GM10248 (cell line): ENCODE results near the gene IL36A.

ENCODE experiments used
- CTCF ChIA-PET: fragments of 300-600 bp; sonication (Branson Sonifier 250); formaldehyde crosslinking; extraction: SDS; loops from one replicate; lab custom pipeline; 2021; ENCODE audit warnings: antibody characterized with exemption; lab: Yijun Ruan, JAX
- POLR2A ChIA-PET: fragments of 350-650 bp; sonication (Branson Sonifier 250); formaldehyde crosslinking; extraction: SDS; loops from one replicate; lab custom pipeline; 2020; ENCODE audit warnings: antibody characterized with exemption; lab: Yijun Ruan, JAX
- DNase-seq: peaks from one replicate; pipeline ENCODE4 v3.0.0; 2012; ENCODE audit errors: extremely low spot score
- CTCF ChIP-seq: IDR thresholded peaks from 2 replicates; pipeline ENCODE4 v1.5.1; 2012; ENCODE audit warnings: mild to moderate bottlenecking, low read depth; ENCODE audit errors: extremely low read depth, missing control alignments, control extremely low read depth

Gene IL36A

GRCh38 chr2:113011108-113011507 is 5.8 kb downstream of the IL36A start:
- POLR2A ChIA-PET = no interaction called here
- DNase-seq = no peak
- TF ChIP-seq CTCF = no peak
- CTCF ChIA-PET = no interaction called here

DNA sequence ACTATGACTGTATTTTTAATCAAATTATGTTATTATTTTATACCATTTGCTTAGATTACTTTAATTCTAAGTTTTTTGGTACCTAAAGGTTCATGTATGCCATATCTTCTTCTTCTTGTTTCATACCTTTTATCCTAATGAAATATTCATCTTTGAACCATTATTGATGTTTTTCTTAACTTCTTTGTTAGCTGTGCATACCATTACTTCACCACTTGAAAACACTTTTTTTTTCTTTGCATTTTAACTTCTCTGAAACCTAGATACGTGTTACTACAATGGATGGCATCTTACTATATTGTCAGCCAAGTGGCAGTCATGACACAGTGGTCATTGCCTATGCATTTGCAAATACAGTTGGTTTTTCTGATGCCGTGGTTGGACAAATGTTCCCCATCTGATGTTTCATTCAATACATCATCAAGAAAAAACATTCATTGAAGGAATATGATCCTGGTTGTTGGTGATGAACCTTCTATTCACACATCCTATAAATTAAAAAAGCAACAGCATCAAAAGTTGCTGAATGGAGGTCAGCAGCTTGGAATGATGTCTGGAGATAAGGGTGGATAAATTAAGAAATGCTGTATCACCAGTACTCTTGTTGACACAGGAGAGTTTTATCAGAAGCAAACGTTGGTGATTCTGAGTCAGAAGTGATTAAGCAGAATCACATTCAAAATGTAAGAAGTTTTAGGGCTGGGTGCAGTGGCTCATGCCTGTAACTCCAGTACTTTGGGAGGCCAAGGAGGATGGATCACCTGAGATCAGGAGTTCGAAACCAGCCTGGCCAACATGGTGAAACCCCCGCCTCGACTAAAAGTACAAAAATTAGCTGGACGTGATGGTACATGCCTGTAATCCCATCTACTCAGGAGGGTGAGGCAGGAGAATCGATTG is 7.4 kb downstream of the IL36A start:
- no peak for DNase-seq
- CTCF ChIA-PET = interaction anchor here (1.0 kb wide), 1 partner anchor 9 kb away, joined by 3 read pairs; no protein-coding TSS in a partner anchor
- POLR2A ChIA-PET = no interaction called here
- TF ChIP-seq CTCF = no peak

DNA sequence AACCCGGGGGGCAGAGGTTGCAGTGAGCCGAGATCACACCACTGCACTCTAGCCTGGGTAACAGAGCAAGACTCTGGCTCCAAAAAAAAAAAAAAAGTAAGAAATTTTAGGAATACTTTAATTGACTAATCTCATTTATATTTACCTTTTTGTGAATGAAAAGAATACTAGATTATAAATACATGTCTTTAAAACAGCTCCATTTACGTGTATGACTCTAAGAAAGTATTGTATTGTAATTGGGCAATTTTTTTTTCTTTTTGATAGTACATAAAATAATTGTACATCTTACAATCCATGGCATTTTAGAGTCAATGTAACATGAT is 8.0 kb downstream of the IL36A start:
- no peak for TF ChIP-seq CTCF
- POLR2A ChIA-PET = no interaction called here
- CTCF ChIA-PET = interaction anchor here (1.0 kb wide), 1 partner anchor 9 kb away, joined by 3 read pairs; no protein-coding TSS in a partner anchor
- no peak for DNase-seq

- ChIA-PET CTCF (interaction anchor here (1.0 kb wide), 1 partner anchor 8 kb away, joined by 3 read pairs; no protein-coding TSS in a partner anchor), POLR2A (no interaction called here)
- TF ChIP-seq CTCF = no peak
- DNase-seq = no peak
Observed at GRCh38 chr2:113014067-113014466, 8.8 kb downstream of the IL36A start.

- POLR2A ChIA-PET = interaction anchor here (0.5 kb wide), 1 partner anchor 48 kb away, joined by 3 read pairs; no protein-coding TSS in a partner anchor
- no peak for TF ChIP-seq CTCF
- DNase-seq = no peak
- CTCF ChIA-PET = no interaction called here
Observed at GRCh38 chr2:113015042-113015441, 9.8 kb downstream of the IL36A start.

DNA sequence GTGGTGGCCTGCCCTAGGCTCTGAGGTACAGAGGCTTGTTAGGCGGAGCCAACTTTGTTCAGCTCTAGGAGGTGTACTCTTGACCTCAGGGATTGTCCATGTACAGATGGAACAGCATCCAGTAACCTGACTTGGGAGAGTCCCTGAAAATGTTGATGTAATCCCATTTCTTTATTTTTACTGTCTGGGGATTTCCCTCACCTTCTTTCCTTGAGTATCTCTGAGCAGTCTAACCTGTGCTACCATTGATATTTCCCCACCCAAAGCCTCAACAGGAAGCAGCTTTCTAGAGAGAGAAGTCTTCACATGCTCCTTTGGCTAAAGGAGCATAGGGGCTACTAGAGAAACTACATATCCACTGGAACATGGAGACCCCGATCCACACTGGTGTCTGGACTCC is 10.4 kb downstream of the IL36A start:
- POLR2A ChIA-PET = interaction anchor here (0.5 kb wide), 1 partner anchor 49 kb away, joined by 3 read pairs; no protein-coding TSS in a partner anchor
- no peak for TF ChIP-seq CTCF
- DNase-seq = no peak
- CTCF ChIA-PET = no interaction called here
